ENCODE measurements around the gene STEAP2. TPM values are rescaled to one million over a fixed set of nuclear protein-coding genes. Genes with fewer than 3 reads are reported as not detected.

The STEAP2 gene
- polyA plus RNA-seq, 3 donors: 11.4 to 20.4 (median 13.4) TPM

DNA sequence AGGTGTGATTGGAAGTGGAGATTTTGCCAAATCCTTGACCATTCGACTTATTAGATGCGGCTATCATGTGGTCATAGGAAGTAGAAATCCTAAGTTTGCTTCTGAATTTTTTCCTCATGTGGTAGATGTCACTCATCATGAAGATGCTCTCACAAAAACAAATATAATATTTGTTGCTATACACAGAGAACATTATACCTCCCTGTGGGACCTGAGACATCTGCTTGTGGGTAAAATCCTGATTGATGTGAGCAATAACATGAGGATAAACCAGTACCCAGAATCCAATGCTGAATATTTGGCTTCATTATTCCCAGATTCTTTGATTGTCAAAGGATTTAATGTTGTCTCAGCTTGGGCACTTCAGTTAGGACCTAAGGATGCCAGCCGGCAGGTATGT lies 13.6 kb downstream of the STEAP2 start:
- no peak for DNase-seq (ENCODE audit: extremely low read depth in 1 of 11, low read depth in 9 of 11, low spot score in 4 of 11)

DNA sequence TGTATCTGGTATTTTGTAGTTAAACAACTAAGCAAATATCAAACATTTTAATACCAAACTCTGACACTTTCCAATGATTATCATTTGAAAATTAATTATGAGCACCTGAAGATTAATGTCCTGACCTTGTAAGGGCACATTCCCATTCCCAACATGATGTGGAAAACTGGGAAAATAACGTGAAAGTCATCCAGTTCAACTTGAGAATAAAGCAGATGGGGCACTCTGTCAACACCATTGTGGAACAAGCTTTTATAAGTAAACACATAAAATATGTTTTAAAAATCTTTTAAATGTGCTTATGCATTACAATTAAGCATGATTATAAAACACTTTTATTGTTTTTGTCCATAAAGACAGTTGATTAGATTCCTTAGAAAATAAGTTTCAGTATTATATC lies 14.1 kb downstream of the STEAP2 start:
- DNase-seq (ENCODE audit: extremely low read depth in 1 of 11, low read depth in 9 of 11, low spot score in 4 of 11): no peak

- no peak for DNase-seq (ENCODE audit: extremely low read depth in 1 of 11, low read depth in 9 of 11, low spot score in 4 of 11)
Observed at GRCh38 chr7:90227259-90227658, 15.7 kb downstream of the STEAP2 start.

DNA sequence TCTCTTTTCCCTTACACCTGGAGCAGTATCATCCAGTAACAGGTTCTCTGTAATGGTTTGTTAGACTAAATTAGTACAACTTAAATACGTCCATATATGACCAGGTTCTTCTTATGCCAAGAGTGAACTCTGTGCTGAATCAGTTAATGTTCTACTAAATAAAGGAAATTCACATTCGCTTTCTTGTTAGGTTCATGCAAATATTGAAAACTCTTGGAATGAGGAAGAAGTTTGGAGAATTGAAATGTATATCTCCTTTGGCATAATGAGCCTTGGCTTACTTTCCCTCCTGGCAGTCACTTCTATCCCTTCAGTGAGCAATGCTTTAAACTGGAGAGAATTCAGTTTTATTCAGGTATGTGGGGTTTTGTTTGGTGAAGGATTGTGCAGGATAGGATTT lies 18.1 kb downstream of the STEAP2 start:
- DNase-seq (ENCODE audit: extremely low read depth in 1 of 11, low read depth in 9 of 11, low spot score in 4 of 11): peak in 1 of 11 donors; percentile 15

- no peak for DNase-seq (ENCODE audit: extremely low read depth in 1 of 11, low read depth in 9 of 11, low spot score in 4 of 11)
Observed at GRCh38 chr7:90230834-90231233, 19.3 kb downstream of the STEAP2 start.

- no peak for DNase-seq (ENCODE audit: extremely low read depth in 1 of 11, low read depth in 9 of 11, low spot score in 4 of 11)
Observed at GRCh38 chr7:90231304-90231703, 19.8 kb downstream of the STEAP2 start.

- no peak for DNase-seq (ENCODE audit: extremely low read depth in 1 of 11, low read depth in 9 of 11, low spot score in 4 of 11)
Observed at GRCh38 chr7:90232430-90232829, 20.9 kb downstream of the STEAP2 start.

- DNase-seq (ENCODE audit: extremely low read depth in 1 of 11, low read depth in 9 of 11, low spot score in 4 of 11): no peak
Observed at GRCh38 chr7:90233569-90233968, 22.0 kb downstream of the STEAP2 start.

DNA sequence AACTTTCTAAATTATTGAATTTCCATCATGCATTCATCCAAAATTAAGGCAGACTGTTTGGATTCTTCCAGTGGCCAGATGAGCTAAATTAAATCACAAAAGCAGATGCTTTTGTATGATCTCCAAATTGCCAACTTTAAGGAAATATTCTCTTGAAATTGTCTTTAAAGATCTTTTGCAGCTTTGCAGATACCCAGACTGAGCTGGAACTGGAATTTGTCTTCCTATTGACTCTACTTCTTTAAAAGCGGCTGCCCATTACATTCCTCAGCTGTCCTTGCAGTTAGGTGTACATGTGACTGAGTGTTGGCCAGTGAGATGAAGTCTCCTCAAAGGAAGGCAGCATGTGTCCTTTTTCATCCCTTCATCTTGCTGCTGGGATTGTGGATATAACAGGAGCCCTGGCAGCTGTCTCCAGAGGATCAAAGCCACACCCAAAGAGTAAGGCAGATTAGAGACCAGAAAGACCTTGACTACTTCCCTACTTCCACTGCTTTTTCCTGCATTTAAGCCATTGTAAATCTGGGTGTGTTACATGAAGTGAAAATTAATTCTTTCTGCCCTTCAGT lies 25.3 kb downstream of the STEAP2 start:
- DNase-seq (ENCODE audit: extremely low read depth in 1 of 11, low read depth in 9 of 11, low spot score in 4 of 11): no peak

DNA sequence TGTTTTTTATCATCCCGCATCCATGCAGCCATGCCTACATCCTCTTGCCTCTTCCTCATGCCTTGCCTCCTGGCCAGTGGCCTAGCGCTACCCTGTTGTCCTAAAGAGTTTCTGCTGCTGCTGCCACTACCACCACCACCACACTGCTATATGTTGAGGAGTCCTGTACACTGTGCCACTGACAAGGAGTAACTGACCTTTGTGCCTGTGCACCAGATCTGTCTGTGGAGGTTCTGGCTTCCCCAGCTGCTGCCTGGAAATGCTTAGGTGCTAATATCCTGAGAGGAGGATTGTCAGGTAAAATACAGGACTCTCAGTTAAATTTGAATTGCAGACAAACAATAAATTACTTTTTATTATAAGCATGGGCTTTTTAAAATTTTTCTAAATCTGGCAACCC lies 26.5 kb downstream of the STEAP2 start:
- DNase-seq (ENCODE audit: extremely low read depth in 1 of 11, low read depth in 9 of 11, low spot score in 4 of 11): no peak

DNA sequence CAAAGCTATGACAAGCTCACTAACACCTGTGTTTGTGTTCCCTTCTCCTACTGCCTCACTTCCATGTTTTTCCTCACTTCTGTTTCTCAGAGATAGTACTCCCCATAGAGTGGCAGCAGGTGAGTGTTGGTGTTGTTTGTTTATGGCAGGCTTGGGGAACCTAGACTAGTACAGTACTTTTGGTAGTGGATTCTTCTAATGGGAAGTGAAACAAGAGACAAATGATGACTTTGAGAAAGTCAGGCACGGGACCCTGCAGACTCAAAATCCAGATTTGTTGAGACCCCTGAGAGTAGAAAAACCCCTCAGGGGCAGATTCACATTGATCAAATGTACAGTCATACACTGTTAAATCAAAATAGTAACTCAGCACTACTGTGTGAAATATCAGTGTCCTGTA lies 27.0 kb downstream of the STEAP2 start:
- no peak for DNase-seq (ENCODE audit: extremely low read depth in 1 of 11, low read depth in 9 of 11, low spot score in 4 of 11)

DNA sequence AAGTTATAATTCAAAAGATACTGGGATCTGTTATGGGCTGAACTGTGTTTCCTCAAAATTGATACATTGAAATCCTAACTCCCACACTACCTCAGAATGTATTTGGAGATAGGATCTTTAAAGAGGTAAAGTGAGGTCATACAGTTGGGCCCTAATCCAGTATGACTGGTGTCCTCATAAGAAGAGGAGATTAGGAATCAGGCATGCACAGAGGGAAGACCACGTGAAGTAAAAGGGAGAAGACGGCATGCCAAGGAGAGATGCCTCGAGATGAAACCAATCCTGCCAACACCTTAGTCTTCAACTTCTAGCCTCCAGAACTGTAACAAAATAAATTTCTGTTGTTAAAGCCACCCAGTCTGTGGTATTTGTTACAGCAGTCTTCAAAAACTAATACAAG lies 27.5 kb downstream of the STEAP2 start:
- DNase-seq (ENCODE audit: extremely low read depth in 1 of 11, low read depth in 9 of 11, low spot score in 4 of 11): no peak

GRCh38 chr7:90239625-90240228 lies 28.2 kb downstream of the STEAP2 start:
- no peak for DNase-seq (ENCODE audit: extremely low read depth in 1 of 11, low read depth in 9 of 11, low spot score in 4 of 11)

DNA sequence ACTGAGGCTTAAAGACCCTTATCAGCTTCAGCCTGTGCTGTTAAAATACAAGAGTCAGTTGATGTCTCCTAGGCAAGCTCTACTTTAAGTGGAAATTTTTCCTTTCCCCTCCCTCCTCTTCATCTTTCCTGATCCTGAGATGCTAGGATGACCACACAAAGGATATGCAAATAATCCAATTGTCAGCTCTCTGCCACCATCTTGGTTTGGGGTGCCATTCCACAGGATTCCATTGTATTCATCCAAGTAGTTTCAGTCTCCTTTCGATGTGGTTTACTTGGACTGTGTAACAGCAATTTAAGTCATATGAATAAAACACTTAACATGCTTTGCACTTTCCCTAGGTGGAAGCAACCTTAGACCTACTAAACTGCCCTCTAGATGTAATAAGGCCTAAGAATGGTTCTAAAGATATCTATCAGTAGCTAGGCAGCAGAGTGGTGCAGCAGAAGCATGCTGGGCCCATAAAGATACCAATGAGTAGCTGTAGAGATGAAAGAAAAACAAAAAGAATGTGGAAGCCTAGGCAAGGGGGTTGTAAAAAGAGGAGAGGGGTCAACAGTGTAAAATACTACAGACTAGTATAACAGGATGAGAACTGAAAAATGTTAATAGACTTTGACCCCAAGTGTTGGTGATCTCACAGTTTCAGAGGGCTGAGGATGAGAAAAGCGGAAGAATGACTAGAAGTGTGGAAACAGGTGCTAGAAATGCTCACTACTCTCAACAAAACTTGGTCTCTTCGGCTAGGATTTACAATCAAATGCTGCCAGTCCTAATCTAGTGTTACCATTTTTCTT lies 31.0 kb downstream of the STEAP2 start:
- DNase-seq (ENCODE audit: extremely low read depth in 1 of 11, low read depth in 9 of 11, low spot score in 4 of 11): no peak

DNA sequence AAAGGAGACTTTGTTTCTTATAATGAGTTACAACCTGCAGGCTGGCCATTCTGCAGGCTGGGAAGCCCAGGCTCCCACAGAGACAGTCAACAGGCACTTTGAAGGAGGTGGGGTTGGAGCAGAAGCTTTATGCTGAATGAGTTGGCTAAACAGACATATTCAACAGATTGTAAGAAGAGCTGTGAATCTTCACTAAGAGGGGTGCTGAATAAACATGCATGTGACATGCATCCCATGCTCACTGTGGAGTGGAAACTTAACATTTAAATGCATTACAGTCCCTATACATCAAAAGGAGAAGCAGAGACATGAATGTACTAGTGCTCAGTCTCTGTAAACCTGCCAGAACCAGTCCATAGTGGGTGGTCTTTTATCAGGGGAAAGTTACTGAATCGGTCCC lies 32.0 kb downstream of the STEAP2 start:
- no peak for DNase-seq (ENCODE audit: extremely low read depth in 1 of 11, low read depth in 9 of 11, low spot score in 4 of 11)

GRCh38 chr7:90244565-90244908 lies 33.0 kb downstream of the STEAP2 start:
- DNase-seq (ENCODE audit: extremely low read depth in 1 of 11, low read depth in 9 of 11, low spot score in 4 of 11): no peak

DNA sequence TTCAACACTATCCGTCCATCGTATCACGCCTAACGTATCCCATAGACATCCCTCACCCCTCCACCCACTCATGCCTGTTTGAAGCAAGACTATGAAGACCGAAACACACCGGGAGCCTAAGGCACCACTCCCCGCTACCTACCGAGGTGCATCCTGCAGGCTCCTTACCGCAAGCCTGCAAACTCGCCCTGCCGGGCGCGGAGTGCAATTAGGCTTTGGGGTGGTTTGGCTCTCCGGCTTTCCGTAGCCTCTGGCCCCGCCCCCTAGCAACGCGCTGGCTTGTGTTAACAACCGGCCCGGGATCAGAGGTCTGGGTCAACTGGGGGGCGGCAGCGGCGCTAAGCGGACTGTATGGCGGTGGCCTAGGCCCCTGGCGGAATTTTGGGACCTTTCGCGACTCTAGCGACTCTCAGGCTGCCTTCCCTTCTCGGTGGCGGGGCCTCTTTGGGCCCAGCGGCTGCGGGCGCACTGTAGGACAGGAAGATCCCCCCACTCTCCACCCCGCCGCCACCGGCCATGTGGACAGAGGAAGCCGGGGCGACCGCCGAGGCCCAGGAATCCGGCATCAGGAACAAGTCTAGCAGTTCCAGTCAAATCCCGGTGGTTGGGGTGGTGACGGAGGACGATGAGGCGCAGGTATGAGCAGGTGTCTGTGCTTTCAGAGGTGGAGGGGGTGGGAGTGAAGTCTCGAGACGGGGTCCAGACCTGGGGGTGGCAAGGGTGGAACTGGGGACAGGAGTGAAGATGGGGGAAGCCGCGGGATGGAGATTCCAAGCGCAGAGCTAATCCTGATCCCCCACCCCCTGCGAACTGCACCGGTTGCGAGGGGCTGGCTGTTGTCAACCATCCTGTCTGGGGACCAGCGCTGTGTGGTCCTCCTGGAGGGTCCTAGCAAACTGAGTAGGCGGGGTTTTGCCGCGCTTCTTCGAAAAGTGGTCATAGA lies 33.6 kb downstream of the STEAP2 start, which contains the start of gene CFAP69:
TSS of gene CFAP69 (plus strand) at position 266 of the 943 bp plus-strand sequence. CDS start at position 517, 251 bp downstream.
- DNase-seq (ENCODE audit: extremely low read depth in 1 of 11, low read depth in 9 of 11, low spot score in 4 of 11): peak; percentile 78 to 91 (median 87)

DNA sequence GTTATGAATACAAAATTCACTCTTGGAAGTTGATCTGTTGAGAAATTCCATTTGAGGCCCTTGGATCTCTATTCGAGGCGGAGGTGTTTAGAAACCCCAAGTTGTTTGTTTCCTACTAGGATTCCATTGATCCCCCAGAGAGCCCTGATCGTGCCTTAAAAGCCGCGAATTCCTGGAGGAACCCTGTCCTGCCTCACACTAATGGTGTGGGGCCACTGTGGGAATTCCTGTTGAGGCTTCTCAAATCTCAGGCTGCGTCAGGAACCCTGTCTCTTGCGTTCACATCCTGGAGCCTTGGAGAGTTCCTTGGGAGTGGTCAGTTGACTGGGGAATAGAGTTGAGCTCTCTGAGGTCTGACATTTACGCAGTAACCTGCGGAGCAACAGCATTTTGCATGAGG lies 34.6 kb downstream of the STEAP2 start:
- DNase-seq (ENCODE audit: extremely low read depth in 1 of 11, low read depth in 9 of 11, low spot score in 4 of 11): no peak

DNA sequence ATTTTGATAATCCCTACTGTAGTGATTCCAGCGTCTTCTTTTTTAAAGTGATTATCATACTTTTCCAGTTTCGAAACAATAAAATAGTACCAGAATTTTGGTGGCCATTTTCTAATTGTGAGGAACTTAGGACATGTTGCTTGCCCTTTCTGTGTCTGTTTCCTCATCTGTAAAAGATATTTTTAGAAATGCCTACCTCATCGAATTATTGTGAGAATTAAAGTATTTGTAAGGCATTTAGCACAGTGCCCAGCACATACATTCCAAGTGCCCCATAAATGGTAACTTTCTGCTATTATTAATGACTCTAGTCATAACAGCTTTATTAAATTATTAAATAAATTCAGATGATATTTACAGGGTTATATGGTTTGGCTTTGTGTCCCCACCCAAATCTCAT lies 37.2 kb downstream of the STEAP2 start:
- no peak for DNase-seq (ENCODE audit: extremely low read depth in 1 of 11, low read depth in 9 of 11, low spot score in 4 of 11)

Measured in renal cortex interstitium (tissue), 11 donors.